ENCODE data around the gene YIPF7. TPM values are rescaled to one million over a fixed set of nuclear protein-coding genes. Genes with fewer than 3 reads are reported as not detected.

YIPF7 gene
- total RNA-seq, 1 experiment from 2014 or later = not detected

DNA sequence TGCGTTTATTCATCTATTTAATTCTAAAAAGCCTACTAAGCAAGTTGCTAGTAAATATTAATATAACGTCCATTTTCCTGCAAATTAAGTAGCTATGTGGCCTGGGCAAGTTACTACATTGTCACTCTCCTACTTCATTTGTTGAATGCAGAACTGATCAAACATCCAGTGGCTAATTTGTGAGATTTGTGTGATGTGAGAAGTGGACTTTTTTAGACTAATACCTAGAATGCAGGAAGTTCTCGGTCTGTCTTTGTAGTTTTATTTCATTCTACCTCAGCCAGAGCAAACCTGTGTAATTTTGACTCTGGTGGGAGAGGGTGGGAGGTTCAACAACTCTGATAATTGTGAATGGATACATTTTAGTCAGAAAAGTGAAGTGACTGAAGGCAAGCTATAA is 27.6 kb upstream of the YIPF7 start:
- in situ Hi-C loops (cut with HindIII; ENCODE audit: low pct_unique_long_range_greater_than_20kb, low sequenced_read_pairs) (no loop called here), intact Hi-C loops (cut with micrococcal nuclease; ENCODE audit: unreplicated experiment) (no loop called here)
- Histone ChIP-seq H3K27me3 (ENCODE audit: control insufficient read depth, insufficient read depth, low read length) (no peaks in the 10 kb centered on the region), H3K36me3 (ENCODE audit: control insufficient read depth, insufficient read depth, low read length) (peaks cover 21% of the 10 kb centered on the region), H3K9me3 (ENCODE audit: control insufficient read depth, insufficient read depth, low read depth, low read length) (no peaks in the 10 kb centered on the region), H3K4me3 (ENCODE audit: low read depth in 2 of 2, low read length in 2 of 2) (peak overlapping the region; percentile 85 to 89), H3K27ac (ENCODE audit: low read length) (peak overlapping the region; percentile 91), H3K4me1 (ENCODE audit: control insufficient read depth, insufficient read depth, low read length) (no peaks in the 10 kb centered on the region; the same call in 1 of the 2 replicates)
- ATAC-seq (no peak), DNase-seq (ENCODE audit: low read depth, low spot score) (no peak)
- CTCF ChIA-PET = no interaction called here
- BruUV-seq (replicated peaks) = no TSS peak
- TF ChIP-seq SIN3A (IDR thresholded peaks at IDR 0.05; ENCODE audit: borderline replicate concordance, insufficient read depth, low read depth, low read length) = no peak
- TF ChIP-seq, protein P1, sequence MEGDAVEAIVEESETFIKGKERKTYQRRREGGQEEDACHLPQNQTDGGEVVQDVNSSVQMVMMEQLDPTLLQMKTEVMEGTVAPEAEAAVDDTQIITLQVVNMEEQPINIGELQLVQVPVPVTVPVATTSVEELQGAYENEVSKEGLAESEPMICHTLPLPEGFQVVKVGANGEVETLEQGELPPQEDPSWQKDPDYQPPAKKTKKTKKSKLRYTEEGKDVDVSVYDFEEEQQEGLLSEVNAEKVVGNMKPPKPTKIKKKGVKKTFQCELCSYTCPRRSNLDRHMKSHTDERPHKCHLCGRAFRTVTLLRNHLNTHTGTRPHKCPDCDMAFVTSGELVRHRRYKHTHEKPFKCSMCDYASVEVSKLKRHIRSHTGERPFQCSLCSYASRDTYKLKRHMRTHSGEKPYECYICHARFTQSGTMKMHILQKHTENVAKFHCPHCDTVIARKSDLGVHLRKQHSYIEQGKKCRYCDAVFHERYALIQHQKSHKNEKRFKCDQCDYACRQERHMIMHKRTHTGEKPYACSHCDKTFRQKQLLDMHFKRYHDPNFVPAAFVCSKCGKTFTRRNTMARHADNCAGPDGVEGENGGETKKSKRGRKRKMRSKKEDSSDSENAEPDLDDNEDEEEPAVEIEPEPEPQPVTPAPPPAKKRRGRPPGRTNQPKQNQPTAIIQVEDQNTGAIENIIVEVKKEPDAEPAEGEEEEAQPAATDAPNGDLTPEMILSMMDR (IDR thresholded peaks at IDR 0.05) = no peak
- TF ChIP-seq TCF7L2 (IDR thresholded peaks at IDR 0.05; ENCODE audit: low read depth, low read length) = no peak
- TF ChIP-seq POLR2AphosphoS5 (IDR thresholded peaks at IDR 0.05; ENCODE audit: low read depth, low read length) = no peak
- TF ChIP-seq, protein P2, sequence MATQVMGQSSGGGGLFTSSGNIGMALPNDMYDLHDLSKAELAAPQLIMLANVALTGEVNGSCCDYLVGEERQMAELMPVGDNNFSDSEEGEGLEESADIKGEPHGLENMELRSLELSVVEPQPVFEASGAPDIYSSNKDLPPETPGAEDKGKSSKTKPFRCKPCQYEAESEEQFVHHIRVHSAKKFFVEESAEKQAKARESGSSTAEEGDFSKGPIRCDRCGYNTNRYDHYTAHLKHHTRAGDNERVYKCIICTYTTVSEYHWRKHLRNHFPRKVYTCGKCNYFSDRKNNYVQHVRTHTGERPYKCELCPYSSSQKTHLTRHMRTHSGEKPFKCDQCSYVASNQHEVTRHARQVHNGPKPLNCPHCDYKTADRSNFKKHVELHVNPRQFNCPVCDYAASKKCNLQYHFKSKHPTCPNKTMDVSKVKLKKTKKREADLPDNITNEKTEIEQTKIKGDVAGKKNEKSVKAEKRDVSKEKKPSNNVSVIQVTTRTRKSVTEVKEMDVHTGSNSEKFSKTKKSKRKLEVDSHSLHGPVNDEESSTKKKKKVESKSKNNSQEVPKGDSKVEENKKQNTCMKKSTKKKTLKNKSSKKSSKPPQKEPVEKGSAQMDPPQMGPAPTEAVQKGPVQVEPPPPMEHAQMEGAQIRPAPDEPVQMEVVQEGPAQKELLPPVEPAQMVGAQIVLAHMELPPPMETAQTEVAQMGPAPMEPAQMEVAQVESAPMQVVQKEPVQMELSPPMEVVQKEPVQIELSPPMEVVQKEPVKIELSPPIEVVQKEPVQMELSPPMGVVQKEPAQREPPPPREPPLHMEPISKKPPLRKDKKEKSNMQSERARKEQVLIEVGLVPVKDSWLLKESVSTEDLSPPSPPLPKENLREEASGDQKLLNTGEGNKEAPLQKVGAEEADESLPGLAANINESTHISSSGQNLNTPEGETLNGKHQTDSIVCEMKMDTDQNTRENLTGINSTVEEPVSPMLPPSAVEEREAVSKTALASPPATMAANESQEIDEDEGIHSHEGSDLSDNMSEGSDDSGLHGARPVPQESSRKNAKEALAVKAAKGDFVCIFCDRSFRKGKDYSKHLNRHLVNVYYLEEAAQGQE (IDR thresholded peaks at IDR 0.05; ENCODE audit: insufficient read depth in 1 of 2, low read depth in 2 of 2, low read length in 1 of 2) = no peak
- POLR2A ChIA-PET = no interaction called here

DNA sequence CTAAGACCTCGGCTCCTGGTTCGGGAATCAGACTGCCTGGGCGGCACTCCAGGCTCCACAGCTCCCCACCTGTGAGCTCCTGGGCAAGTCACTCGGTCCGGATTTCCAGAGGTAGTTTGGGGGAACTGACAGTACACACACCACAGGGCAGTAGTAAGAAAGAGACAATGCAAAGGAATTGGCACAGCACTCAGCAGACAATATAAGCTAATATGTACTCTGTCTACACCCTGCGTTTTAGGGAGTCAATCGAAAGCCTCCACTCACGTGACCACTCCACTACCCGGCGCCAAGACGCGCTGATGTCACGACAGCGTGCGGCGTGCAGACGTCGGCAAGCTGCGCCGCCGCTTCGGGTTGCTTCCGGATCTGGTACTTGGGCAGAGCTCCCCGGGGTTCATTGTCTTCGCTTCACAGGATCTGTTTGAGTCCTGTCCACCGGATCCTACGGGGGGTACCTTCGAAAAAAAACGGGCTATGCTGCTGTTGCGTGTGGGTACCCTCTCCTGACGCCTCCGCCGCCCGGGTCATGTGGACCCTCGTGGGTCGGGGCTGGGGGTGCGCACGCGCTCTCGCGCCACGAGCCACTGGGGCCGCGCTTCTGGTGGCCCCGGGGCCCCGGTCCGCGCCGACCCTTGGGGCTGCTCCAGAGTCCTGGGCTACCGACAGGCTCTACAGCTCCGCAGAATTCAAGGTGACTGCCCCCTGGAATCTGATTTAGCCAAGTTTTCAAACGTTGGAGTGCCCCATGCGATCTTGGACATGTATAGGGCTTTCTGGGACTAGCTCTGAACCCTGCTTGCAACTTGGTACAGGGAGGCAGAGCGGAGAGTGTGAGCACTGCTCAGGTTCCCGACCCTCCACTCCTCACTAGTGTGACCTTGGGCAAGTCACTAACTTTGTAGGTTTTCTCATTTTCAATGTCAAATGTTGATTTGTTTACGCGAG is 26.9 kb upstream of the YIPF7 start, which contains the start of gene GUF1:
TSS of gene GUF1 (plus strand) at position 327 of the 948 bp plus-strand sequence. CDS start at position 530, 203 bp downstream.
- peak; percentile 88 for TF ChIP-seq POLR2AphosphoS5 (IDR thresholded peaks at IDR 0.05; ENCODE audit: low read depth, low read length)
- TF ChIP-seq TCF7L2 (IDR thresholded peaks at IDR 0.05; ENCODE audit: low read depth, low read length) = no peak
- POLR2A ChIA-PET = interaction anchor here (0.7 kb wide), 1 partner anchor 1649 kb away, joined by 4 read pairs; no protein-coding TSS in a partner anchor
- in situ Hi-C loops (cut with HindIII; ENCODE audit: low pct_unique_long_range_greater_than_20kb, low sequenced_read_pairs) = no loop called here
- no peaks in the 10 kb centered on the region for H3K9me3 ChIP-seq (ENCODE audit: control insufficient read depth, insufficient read depth, low read depth, low read length)
- no TSS peak for BruUV-seq (replicated peaks)
- peak within 1 kb of the TSS; percentile 91 for H3K27ac ChIP-seq (ENCODE audit: low read length)
- CTCF ChIA-PET = no interaction called here
- peak; percentile 98 for ATAC-seq
- peak within 1 kb of the TSS; percentile 85 to 89 for H3K4me3 ChIP-seq (ENCODE audit: low read depth in 2 of 2, low read length in 2 of 2)
- intact Hi-C loops (cut with micrococcal nuclease; ENCODE audit: unreplicated experiment) = no loop called here
- H3K36me3 ChIP-seq (ENCODE audit: control insufficient read depth, insufficient read depth, low read length) = peaks cover 16% of the 10 kb centered on the region
- H3K4me1 ChIP-seq (ENCODE audit: control insufficient read depth, insufficient read depth, low read length) = no peaks in the 10 kb centered on the region; the same call in 1 of the 2 replicates
- no peaks in the 10 kb centered on the region for H3K27me3 ChIP-seq (ENCODE audit: control insufficient read depth, insufficient read depth, low read length)
- peak; percentile 55 for DNase-seq (ENCODE audit: low read depth, low spot score)
